BJ (cell line): ENCODE data around the gene KCNJ8. TPM values are rescaled to one million over a fixed set of nuclear protein-coding genes. Genes with fewer than 3 reads are reported as not detected.
"Not testable (repeated sequence)": the region's sequence is repeated elsewhere in the genome, so short reads cannot be mapped to it uniquely, and the experiment has no call there.

Experiments
- CTCF ChIA-PET: fragments of 350-600 bp; formaldehyde crosslinking; extraction: SDS; loops from one replicate; lab custom pipeline; 2021; ENCODE audit warnings: antibody characterized with exemption, inconsistent platforms; lab: Yijun Ruan, JAX
- POLR2A ChIA-PET: fragments of 300-600 bp; sonication (Branson Sonifier 250); formaldehyde crosslinking; extraction: SDS; loops from one replicate; lab custom pipeline; 2021; ENCODE audit warnings: antibody characterized with exemption; lab: Charles Lee
- DNase-seq: peaks from one replicate; pipeline ENCODE4 v3.0.0-alpha.2; 2011; ENCODE audit warnings: low read depth
- H3K27me3 ChIP-seq: 2 replicates; pipeline ENCODE4 v1.6.0; 2011; ENCODE audit warnings: low read length; ENCODE audit not compliant: control insufficient read depth, insufficient read depth
- H3K36me3 ChIP-seq: 2 replicates; pipeline ENCODE4 v1.5.1; 2011; ENCODE audit warnings: low read length; ENCODE audit not compliant: control insufficient read depth, insufficient read depth
- H3K4me3 ChIP-seq: 2 replicates; pipeline ENCODE4 v1.5.1; 2011; ENCODE audit warnings: low read depth, mild to moderate bottlenecking, control low read depth, low read length
- polyA plus RNA-seq: library from polyadenylated mRNA; depleted of rRNA; stranded (reverse); fragments of >200 nt; gene quantifications from 2 replicates; pipeline ENCODE4 v1.2.3, GENCODE V29; 2011
- TF ChIP-seq, protein P1 (sequence below): IDR thresholded peaks from 2 replicates; pipeline ENCODE4 v1.5.1; 2011; ENCODE audit warnings: low read depth, mild to moderate bottlenecking, control low read depth, inconsistent platforms, low read length, moderate library complexity; ENCODE audit not compliant: insufficient read depth

KCNJ8 gene
- polyA plus RNA-seq, 1 experiment: 7.6 TPM

GRCh38 chr12:21815306-21816062 lies 41.0 kb upstream of the KCNJ8 start:
- ChIA-PET CTCF (no interaction called here), POLR2A (no interaction called here)
- Histone ChIP-seq H3K4me3 (no peak overlapping the region), H3K27me3 (no peaks in the 10 kb centered on the region), H3K36me3 (no peaks in the 10 kb centered on the region)
- DNase-seq: no peak
- TF ChIP-seq, protein P1, sequence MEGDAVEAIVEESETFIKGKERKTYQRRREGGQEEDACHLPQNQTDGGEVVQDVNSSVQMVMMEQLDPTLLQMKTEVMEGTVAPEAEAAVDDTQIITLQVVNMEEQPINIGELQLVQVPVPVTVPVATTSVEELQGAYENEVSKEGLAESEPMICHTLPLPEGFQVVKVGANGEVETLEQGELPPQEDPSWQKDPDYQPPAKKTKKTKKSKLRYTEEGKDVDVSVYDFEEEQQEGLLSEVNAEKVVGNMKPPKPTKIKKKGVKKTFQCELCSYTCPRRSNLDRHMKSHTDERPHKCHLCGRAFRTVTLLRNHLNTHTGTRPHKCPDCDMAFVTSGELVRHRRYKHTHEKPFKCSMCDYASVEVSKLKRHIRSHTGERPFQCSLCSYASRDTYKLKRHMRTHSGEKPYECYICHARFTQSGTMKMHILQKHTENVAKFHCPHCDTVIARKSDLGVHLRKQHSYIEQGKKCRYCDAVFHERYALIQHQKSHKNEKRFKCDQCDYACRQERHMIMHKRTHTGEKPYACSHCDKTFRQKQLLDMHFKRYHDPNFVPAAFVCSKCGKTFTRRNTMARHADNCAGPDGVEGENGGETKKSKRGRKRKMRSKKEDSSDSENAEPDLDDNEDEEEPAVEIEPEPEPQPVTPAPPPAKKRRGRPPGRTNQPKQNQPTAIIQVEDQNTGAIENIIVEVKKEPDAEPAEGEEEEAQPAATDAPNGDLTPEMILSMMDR: no peak

GRCh38 chr12:21814814-21815213 lies 40.3 kb upstream of the KCNJ8 start:
- ChIA-PET CTCF (interaction anchor here (1.4 kb wide), 1 partner anchor 11 kb away, joined by 3 read pairs; no protein-coding TSS in a partner anchor), POLR2A (no interaction called here)
- TF ChIP-seq, protein P1: no peak
- H3K4me3 ChIP-seq: no peak overlapping the region
- H3K36me3 ChIP-seq: no peaks in the 10 kb centered on the region
- DNase-seq: no peak
- H3K27me3 ChIP-seq: no peaks in the 10 kb centered on the region

- TF ChIP-seq, protein P1: no peak
- no peak overlapping the region for H3K4me3 ChIP-seq
- H3K27me3 ChIP-seq: no peaks in the 10 kb centered on the region
- no peak for DNase-seq
- ChIA-PET POLR2A (no interaction called here), CTCF (interaction anchor here (1.4 kb wide), 1 partner anchor 11 kb away, joined by 3 read pairs; no protein-coding TSS in a partner anchor)
- H3K36me3 ChIP-seq: no peaks in the 10 kb centered on the region
Measured at GRCh38 chr12:21814327-21814726, 39.8 kb upstream of the KCNJ8 start.

DNA sequence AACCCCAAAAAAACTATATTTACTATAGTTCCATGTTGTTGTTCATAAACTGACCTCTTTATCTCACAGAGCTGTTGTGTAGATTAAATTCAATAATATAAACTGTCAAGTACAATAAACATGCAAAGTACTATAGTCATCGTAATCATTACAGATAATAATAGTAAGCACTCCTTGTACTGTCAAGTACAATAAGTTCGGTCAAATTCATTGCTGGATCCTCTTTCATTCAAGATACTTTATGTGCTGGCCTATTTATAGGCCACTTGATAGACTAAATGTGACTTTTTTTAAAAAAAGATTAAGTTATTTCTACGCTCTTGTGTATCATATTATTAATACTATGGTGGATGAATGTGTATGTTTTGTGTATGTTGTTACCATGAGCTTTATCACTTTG lies 39.2 kb upstream of the KCNJ8 start:
- Histone ChIP-seq H3K36me3 (no peaks in the 10 kb centered on the region), H3K27me3 (no peaks in the 10 kb centered on the region), H3K4me3 (no peak overlapping the region)
- TF ChIP-seq, protein P1: no peak
- no peak for DNase-seq
- POLR2A ChIA-PET: no interaction called here
- CTCF ChIA-PET: interaction anchor here (1.4 kb wide), 1 partner anchor 10 kb away, joined by 3 read pairs; no protein-coding TSS in a partner anchor

DNA sequence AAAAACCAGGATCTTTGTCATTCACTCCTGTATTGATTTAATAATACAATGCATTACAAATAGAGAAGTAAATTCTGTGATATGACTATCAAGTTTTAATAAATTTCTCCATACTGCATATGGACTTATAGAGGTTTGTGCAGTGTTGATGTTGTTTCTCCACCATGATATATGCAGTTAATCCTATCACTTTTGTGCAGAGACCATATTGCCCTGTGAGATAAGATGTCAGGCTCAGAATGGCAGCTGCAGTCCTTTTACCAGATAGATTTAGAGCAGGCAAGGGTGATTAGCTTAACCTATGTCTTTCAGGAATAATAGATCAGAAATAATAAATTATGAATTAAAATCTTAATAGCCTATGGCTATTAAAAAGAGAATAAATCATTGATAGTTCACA lies 38.6 kb upstream of the KCNJ8 start:
- no peak for DNase-seq
- POLR2A ChIA-PET: no interaction called here
- Histone ChIP-seq H3K27me3 (no peaks in the 10 kb centered on the region), H3K4me3 (no peak overlapping the region), H3K36me3 (no peaks in the 10 kb centered on the region)
- CTCF ChIA-PET: no interaction called here
- TF ChIP-seq, protein P1: no peak

GRCh38 chr12:21812340-21812739 lies 37.8 kb upstream of the KCNJ8 start:
- DNase-seq, H3K27me3 ChIP-seq, CTCF ChIA-PET, H3K4me3 ChIP-seq, POLR2A ChIA-PET, H3K36me3 ChIP-seq: not testable (repeated sequence)
